Measurements from ENCODE around the gene DAP3.
"Not testable (repeated sequence)": the region's sequence is repeated elsewhere in the genome, so short reads cannot be mapped to it uniquely, and the experiment has no call there.

Gene DAP3

DNA sequence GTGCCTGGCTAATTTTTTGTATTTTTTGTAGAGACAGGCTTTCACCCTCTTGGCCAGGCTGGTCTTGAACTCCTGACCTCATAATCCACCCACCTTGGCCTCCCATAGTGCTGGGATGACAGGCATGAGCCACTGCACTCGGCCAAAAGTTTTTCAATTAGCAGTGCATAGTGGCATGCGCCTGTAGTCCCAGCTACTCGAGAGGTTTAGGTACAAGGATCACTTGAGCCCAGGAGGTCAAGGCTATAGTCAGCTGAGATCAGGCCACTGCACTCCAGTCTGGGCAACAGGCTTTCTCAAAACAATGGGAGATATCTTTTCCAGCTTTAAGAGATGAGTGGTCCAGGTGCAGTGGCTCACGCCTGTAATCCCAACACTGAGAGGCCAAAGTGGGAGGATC is 30.8 kb downstream of the DAP3 start:
- DNase-seq: no peak

DNA sequence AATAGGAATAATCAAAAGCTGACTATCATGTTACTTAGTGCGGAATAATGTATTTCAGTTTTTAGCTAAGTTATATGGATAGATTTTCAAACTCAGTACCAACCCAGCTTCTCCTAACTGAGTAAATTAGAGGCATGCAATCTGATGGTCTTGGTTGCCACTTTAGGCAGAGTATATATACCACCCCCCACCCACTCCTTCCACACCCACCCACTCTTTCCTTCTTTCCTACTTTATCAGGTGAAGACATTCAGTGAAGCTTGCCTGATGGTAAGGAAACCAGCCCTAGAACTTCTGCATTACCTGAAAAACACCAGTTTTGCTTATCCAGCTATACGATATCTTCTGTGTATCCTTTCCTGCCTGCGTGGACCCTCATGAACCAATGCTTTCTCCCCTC is 36.3 kb downstream of the DAP3 start:
- no peak for DNase-seq

DNA sequence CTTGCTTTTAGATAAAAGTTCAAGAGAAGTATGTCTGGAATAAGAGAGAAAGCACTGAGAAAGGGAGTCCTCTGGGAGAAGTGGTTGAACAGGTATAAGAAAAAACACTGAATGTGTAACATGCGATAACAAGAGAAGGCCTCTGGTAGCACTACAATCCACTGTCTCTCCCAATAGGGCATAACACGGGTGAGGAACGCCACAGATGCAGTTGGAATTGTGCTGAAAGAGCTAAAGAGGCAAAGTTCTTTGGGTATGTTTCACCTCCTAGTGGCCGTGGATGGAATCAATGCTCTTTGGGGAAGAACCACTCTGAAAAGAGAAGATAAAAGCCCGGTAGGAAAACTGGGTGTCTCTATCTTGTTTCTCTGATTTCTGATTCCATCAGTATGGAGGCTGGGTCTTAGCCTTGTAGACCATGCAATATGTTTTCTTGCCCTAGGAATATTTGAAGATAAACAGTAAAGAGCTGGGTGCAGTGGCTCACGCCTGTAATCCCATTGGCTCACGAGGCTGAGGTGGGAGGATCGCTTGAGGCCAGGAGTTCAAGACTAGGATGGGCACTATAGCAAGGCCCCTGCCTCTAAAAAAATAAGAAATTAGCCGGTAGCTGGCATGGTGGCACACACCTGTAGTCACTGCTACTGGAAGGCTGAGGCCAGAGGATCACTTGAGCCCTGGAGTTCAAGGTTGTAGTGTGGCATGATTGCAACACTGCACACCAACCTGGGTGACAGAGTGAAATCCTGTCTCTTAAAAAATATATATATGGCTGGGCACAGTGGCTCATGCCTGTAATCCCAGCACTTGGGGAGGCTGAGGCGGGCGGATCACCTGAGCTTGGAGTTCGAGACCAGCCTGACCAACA is 40.4 kb downstream of the DAP3 start:
- no peak for DNase-seq

DNA sequence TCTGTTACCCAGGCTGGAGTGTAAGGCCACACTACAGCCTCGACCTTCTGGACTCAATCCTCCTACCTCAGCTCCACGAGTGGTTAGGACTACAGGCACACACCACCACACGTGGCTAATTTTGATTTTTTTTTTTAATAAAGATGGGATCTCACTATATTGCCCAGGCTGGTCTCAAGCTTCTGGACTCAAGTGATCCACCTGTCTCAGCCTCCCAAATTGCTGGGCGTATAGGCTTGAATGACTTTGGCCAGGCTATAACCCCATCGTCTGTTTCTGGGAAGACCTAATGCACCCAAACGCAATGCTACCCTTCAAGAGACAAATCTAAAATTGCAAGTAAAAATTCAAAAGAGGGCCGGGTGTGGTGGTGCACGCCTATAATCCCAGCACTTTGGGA is 52.1 kb downstream of the DAP3 start:
- no peak for DNase-seq

DNA sequence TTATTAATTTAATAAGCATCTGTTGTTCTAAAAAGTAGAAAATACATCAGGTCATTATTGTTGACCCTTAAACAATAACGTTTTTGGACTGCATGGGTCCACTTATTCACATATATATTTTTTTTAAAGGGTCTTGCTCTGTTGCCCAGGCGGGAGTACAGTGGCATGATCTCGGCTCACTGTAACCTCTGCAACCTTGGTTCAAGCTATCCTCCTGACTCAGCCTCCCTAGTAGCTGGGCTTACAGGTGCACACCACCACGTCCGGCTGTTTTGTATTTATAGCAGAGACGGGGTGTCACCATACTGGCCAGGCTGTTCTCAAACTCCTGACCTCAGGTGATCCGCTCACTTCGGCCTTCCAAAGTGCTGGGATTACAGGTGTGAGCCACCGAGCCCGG is 53.0 kb downstream of the DAP3 start:
- no peak for DNase-seq

DNA sequence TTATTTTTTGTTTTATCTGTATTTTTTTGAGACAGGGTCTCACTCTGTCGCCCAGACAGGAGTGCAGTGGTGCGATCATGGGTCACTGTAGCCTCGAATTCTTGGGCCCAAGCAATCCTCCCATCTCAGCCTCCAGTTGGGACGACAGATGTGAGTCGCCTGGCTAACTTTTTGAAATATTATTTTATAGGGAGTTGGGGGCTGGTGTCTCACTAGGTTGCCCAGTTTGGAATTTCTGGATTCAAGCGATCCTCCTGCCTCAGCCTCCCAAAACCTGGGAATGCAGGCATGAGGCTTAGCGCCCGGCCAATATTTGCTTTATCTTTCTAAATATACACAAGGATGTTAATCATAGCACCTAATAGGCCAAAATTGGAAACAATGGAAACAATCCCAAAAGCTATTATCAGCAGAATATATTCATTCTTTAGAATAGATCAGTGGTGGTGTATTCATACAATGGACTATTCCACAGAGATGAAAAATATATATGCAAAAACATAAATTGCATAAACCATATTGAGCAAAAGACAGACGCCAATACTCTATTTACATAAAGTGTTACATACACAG is 55.9 kb downstream of the DAP3 start:
- no peak for DNase-seq

DNA sequence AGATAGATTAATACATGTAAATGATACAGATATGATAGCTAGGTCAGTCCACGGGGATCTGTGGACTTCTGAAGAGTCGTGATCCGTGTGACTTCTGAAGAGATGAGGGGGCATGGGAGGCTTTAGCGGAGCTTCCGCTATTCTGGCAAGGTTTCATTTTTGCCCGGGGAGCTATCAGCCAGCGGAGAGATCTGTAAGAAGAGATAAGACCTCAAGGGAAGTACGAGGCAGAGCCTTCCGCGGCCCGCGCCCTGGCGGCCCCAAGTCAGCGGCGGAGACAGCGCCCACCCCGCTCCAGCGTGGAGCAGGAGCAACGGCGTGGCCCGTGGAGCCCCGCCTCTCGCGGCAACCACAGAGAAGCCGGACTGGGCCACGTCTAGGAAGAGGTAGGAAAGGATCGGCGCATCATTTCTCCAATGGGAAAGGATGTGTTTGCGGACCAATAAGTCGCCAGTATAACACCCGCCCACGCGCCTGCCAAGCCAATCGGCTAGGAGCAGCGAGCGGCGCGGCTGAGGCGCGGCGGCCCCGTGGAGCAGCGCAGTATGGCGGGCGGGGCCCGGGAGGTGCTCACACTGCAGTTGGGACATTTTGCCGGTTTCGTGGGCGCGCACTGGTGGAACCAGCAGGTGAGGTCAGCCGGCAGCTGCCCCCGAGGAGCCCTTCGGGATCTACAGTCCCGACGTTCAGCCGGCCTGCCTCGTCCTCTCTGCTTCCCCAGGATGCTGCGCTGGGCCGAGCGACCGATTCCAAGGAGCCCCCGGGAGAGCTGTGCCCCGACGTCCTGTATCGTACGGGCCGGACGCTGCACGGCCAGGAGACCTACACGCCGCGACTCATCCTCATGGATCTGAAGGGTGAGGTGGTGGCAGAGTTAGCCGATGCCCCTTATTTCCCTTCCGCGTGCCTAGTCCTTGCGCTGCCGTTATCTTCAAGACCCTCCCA is 56.7 kb downstream of the DAP3 start:
- DNase-seq: peak; percentile 99

DNA sequence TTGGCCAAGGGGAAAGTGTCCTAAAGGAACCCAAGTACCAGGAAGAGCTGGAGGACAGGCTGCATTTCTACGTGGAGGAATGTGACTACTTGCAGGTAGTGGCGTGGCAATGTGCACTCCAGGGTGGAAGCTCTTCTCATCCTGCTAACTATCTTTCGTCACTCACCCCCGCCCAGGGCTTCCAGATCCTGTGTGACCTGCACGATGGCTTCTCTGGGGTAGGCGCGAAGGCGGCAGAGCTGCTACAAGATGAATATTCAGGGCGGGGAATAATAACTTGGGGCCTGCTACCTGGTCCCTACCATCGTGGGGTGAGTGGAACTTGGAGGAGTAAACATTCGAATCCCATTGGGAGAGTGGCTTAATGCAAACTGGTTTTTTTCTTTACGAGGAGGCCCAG is 58.7 kb downstream of the DAP3 start:
- not testable (repeated sequence) for DNase-seq

DNA sequence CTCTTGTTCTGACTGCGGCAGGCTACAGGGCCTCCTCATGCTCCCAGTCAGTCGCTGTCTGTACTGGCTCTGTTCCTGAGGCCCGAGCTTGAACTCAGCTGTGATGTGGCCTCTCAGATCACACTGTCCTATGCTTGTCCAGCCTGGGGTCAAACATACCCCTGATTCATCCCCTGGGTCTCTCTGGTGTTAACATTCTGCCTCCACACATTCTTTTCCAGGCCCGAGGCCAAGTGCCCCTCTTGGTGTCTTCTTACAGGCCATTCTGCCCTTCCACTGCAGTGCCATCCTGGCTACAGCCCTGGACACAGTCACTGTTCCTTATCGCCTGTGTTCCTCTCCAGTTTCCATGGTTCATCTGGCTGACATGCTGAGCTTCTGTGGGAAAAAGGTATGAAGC is 59.2 kb downstream of the DAP3 start:
- not testable (repeated sequence) for DNase-seq

DNA sequence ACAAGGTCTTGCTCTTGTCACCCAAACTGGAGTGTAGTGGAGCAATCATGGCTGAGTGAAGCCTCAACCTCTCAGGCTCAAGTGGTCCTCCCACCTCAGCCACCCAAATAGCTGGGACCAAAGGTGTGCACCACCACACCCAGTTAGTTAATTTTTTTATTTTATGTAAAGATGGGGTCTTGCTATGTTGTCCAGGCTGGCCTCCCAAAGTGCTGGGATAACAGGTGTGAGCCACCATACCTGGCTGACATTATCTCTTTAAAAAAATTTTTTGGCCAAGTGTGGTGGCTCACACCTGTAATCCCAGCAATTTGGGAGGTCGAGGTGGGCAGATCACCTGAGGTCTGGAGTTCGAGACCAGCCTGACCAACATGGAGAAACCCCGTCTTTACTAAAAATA is 70.1 kb downstream of the DAP3 start:
- DNase-seq: not testable (repeated sequence)

DNA sequence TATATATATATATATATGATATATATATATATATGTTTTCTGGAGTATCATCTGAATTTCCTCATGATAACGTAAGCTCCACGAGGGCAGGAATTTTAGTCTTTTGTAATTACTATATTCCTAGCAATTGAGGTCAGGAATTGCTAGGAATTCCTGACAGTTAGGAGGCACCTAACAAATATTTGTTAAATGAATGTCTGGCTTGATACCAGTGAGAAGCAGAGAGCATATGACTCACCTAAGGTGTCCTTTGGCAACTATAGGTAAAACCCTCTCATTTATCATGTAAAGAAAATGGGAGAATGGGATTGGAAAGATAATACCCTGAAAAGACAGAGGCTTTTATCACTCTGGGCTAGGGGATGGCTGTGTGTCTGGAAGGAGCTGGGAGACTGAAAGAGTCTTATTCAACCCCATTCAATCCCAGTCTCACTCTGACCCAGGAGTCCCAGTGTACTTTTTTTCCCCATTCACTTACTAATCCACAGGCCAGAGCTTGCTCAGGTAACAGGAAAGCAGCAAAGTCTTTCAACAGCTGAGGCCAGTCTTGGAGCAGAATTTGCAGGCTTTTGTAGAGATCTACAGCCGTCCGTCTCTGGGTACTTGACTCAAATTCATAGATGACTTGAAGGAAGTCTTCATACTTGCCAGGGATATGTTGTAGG is 71.2 kb downstream of the DAP3 start:
- no peak for DNase-seq

DNA sequence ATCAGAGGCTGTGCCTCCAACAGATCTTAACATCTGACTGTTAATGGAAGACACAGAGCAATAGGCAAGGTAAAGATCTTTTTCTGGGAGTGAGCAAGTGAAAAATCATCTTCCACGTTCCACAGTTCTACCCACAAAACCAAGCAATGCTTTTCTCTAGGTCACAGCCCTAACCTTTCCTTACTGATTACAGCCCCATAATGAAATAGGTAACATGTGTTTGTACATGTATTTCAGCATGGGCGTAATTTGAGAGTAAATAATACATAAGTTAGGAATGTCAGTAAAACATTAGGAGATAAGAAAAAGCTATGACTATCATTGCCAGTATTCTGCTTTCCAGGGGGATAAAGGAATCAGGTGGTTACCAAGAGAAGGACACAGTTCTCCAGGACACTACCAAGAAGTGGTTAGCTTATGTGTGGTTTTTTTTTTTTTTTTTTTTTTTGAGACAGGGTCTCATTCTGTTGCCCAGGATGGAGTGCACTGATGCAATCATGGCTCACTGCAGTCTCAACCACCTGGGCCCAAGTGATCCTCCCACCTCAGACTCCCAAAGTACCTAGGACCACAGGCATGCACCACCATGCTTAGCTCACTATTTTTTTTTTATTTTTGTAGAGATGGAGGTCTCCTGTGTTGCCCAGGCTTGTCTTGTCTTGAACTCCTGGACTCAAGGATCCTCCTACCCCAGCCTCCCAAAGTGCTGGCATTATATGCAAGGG is 72.0 kb downstream of the DAP3 start:
- DNase-seq: no peak

DNA sequence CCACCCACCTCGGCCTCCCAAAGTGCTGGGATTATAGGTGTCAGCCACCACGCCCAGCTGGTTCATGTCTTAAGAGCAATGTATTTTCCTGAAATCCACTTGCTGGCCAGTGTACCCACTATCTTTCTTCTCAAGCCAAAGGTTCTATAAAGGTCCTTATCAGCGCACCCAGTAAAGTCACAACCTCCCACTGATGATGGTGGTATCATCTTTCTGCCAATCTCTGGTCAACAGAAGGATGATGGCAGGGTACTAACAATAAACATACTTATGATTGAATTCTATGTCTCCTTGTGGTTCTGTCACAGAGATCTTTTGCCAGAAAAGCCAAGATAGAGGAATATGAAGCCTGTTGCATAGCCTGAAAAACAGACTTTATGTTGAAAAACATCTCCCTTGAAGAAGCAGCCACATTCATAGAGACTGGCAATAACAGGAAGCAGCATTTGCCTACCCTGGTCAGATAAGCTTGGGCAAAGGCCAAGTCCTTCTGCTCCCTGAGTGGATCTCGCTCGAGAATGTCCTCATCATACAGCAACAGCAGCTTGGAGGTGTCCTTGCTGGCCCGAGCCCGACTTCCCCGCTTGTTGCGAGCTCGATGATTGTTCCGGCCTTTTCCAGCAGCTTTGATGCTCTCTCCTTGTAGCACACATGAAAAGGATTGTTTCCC is 73.0 kb downstream of the DAP3 start:
- no peak for DNase-seq

DNA sequence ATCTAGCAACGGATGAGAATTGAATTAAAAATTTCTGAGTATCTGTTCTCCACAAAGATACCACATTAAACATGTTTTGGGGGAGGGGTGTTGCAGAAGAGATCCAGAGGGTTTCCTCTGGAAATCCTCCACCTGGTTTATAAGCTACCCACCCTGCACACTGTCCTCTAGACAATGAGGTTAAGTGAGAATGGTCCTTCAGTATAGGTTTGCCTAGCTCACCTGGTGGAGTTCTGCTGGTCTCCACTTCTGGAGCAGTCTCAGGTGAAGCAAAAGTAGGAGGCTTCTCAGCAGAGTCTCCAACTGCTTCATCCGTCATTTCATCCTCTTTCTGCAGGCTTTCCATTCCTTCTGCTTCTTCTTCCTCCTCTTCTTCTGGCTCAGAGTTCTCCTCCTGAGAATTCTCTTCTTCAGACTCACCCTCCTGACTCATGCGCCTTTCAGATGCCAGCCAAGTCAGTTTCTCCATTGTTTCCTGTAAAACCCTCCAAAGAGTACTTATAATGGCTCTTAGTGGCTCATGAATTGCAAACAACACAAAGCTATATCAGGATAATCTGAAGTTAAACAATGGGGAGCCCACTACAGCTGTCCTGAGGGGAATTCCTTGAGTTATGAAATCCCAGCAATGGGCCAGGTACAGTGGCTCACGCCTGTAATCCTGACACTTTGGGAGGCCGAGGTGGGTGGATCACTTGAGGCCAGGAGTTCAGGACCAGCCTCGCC is 74.4 kb downstream of the DAP3 start:
- not testable (repeated sequence) for DNase-seq

DNA sequence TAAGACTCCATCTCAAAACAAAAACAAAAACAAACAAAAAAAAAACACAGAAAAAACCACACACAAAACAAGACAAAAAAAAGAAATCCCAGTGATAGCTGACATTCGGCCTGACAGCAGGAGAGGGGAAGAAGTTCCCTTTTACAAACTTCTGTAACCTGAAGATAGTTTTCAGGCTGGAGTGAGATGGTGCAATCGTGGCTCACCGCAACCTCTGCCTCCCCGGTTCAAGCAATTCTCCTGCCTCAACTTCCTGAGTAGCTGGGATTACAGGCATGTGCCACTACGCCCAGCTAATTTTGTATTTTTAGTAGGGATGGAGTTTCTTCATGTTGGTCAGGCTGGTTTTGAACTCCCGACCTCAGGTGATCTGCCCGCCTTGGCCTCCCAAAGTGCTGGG is 75.1 kb downstream of the DAP3 start:
- DNase-seq: not testable (repeated sequence)

DNA sequence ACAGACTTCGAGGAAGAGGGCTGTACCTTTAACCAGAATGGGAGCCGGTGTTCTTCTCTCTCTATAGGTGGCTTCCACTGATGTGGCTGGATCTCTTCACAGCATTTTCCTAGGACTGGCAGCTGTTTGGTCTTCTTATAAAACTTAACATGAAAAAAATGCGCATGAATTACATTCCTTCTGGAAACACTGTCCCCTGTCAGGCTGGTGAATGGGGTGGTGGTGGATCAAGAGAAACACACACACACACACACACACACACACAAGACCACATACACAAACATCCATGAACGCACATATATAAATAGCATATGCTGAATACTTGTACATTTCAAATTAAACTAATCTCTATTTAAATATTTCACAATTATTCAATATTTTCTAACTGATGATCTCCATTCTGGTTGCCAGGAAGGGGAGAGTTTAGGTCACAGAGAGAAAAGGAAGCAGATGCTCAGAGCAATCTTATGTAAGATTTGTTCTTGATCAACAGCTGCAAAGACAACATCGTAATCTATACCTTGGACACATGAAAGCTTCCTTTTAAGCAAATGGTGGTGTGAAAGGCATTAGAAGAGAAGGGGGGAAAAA is 78.6 kb downstream of the DAP3 start:
- not testable (repeated sequence) for DNase-seq

DNA sequence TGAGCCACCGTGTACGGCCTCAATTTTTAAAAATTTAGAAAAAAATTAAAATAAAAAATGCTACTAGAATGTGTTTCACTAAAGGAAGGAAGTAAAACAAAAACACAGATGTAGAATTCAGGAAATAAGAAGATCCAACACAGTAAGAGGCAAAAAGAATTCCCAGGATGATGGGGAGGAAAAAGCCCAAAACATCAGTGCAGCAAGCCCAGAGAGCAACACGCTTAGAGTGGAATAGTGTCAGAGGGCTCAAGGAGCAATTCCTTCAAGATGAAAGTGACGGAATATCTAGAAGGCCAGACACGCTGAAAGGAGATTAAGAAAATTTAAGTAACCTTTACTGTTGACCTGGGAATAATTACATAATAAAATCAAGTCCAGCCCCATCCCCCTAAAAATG is 80.4 kb downstream of the DAP3 start:
- DNase-seq: no peak

DNA sequence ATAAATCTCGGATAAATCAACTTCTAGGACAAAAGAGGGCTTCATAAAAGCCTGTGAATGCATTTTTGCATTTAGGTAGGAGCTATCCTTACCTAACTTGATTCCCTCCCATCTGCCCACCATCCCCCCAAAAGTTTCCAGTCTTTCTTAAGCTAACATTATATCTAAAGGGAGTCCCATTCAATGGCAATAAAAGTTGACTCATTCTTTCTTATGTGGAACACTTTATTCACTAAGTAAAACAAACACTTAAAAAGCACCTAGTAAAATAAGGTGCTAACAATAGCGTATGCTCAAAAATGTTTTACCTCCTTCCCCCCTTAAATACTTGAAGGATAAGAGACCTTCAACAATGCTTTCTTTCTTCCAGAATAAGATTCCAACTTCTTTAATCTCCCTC is 84.3 kb downstream of the DAP3 start:
- no peak for DNase-seq

DNA sequence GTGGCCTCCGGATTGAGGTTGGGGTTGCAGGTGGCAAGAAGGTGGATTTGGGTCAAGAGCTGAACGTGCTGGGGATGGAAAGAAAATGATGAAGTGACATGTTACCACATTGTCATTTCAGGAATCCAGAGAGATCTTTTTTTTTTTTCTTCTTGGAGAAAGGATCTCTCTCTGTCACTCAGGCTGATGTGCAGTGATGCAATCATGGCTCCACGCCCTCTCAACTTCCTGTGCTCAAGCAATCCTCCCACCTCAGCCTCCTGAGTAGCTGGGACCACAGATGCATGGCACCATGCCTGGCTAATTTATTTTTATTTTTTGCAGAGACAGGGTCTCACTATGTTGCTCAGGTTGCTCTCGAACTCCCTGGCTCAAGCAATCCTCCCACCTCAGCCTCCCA is 87.5 kb downstream of the DAP3 start:
- DNase-seq: no peak

DNA sequence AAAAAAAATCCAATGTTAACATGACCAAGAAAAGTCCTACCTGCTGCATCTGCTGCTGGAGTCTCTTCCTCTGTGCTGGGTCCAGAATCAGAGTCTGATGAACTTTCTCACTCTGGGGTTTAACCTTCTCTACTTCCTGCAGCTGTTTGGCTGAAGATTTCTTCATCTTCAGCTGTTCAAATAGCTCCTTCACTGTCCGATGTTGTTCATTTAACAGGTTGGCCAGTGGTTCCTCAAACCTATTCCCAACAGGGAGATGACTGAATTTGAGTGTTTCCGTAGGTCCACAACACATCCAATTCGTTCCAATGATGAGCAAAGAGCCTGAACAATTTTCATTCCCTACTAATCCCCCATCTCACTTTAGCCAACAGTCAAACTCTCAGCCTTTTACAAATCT is 88.7 kb downstream of the DAP3 start:
- DNase-seq: no peak

Measured in stimulated activated CD4-positive, alpha-beta T cell treated with anti-CD3 and anti-CD28 coated beads, Interleukin-12 subunit alpha, Interleukin-12 subunit beta, amount 100 ng/mL, for 4 hours (primary cell).